ENCODE measurements around the gene LRP6.
"Not testable (repeated sequence)": the region's sequence is repeated elsewhere in the genome, so short reads cannot be mapped to it uniquely, and the experiment has no call there.

LRP6 gene

GRCh38 chr12:12266873-12267741 lies at the start of gene LRP6:
TSS of gene LRP6 (minus strand) at chr12:12267044. CDS start at chr12:12266735, 309 bp downstream.
- Histone ChIP-seq H3K4me1 (ENCODE audit: control insufficient read depth in 1 of 2, insufficient read depth in 1 of 2, low read depth in 1 of 2, low read length in 1 of 2) (peaks cover 16 to 25% of the 10 kb centered on the region in 2 experiments), H3K4me3 (ENCODE audit: low read depth in 1 of 2, low read length in 1 of 2) (peak within 1 kb of the TSS; percentile 55 to 67), H3K27ac (no peak within 1 kb of the TSS), H3K27me3 (peaks cover 70% of the 10 kb centered on the region), H3K36me3 (no peaks in the 10 kb centered on the region), H3K9me3 (no peaks in the 10 kb centered on the region)
- TF ChIP-seq, protein P1, sequence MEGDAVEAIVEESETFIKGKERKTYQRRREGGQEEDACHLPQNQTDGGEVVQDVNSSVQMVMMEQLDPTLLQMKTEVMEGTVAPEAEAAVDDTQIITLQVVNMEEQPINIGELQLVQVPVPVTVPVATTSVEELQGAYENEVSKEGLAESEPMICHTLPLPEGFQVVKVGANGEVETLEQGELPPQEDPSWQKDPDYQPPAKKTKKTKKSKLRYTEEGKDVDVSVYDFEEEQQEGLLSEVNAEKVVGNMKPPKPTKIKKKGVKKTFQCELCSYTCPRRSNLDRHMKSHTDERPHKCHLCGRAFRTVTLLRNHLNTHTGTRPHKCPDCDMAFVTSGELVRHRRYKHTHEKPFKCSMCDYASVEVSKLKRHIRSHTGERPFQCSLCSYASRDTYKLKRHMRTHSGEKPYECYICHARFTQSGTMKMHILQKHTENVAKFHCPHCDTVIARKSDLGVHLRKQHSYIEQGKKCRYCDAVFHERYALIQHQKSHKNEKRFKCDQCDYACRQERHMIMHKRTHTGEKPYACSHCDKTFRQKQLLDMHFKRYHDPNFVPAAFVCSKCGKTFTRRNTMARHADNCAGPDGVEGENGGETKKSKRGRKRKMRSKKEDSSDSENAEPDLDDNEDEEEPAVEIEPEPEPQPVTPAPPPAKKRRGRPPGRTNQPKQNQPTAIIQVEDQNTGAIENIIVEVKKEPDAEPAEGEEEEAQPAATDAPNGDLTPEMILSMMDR (IDR thresholded peaks at IDR 0.05) = no peak

- TF ChIP-seq, protein P1 (IDR thresholded peaks at IDR 0.05) = no peak
- H3K4me3 ChIP-seq (ENCODE audit: low read depth in 1 of 2, low read length in 1 of 2) = no peak overlapping the region
- H3K36me3 ChIP-seq = peaks cover 4% of the 10 kb centered on the region
- no peaks in the 10 kb centered on the region for H3K27me3 ChIP-seq
- no peaks in the 10 kb centered on the region for H3K9me3 ChIP-seq
- H3K27ac ChIP-seq = no peak overlapping the region
- H3K4me1 ChIP-seq (ENCODE audit: control insufficient read depth in 1 of 2, insufficient read depth in 1 of 2, low read depth in 1 of 2, low read length in 1 of 2) = no peaks in the 10 kb centered on the region
Observed at GRCh38 chr12:12315838-12316237, 49.0 kb upstream of the LRP6 start.

- not testable (repeated sequence) for H3K36me3 ChIP-seq; H3K9me3 ChIP-seq; H3K4me1 ChIP-seq (ENCODE audit: control insufficient read depth in 1 of 2, insufficient read depth in 1 of 2, low read depth in 1 of 2, low read length in 1 of 2); H3K27me3 ChIP-seq; H3K27ac ChIP-seq; H3K4me3 ChIP-seq (ENCODE audit: low read depth in 1 of 2, low read length in 1 of 2)
Observed at GRCh38 chr12:12310695-12311094, 43.9 kb upstream of the LRP6 start.

DNA sequence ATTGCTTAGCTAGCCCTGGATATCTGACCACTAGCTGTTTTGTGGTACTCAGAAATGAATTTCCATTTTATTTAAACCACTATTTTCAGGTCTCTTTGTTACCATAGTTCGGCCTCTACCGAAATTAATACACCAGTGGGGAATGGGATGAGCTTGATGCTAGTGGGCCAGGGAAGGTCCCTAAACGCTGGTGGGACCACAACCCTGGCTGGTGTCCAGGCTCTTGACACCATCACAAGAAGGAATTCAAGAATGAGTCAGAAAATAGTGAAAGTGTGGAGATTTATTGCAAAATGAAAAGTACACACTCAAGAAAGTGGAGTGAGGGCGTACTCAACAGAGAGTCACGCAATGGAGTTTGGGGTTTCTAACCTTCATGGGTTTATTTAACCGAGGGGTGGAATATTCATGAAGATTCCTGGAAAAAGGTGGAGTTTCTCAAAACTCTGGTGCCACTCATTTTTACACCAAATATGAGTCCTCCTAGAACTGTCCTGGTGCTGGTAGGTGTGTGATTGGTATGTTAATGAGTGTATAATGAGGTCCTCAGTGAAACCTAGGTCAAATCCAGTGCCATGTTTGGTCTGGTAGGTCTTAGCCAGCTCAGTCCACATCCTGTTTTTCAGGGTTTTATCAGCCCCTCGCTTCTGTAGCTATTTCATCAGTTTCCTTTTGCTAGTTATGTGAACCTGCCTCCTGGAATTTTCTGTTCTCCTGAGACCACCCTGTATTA lies 38.9 kb upstream of the LRP6 start:
- H3K36me3 ChIP-seq = no peaks in the 10 kb centered on the region

DNA sequence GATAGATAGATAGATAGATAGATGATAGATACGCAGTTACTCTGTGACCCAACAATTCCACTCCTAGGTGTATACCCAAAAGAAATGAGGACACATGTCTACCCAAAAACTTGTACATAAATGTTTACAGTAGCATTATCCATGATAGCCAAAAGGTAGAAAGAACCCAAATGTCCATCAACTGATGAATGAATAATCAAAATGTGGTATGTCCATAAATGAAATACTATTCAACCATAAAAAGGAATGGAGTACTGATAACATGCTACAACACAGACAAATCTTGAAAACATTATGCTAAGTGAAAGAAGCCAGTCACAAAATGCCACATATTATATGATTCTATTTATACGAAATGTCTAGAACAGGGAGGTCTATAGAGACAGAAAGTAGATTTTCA lies 36.1 kb upstream of the LRP6 start:
- no peaks in the 10 kb centered on the region for H3K9me3 ChIP-seq
- no peaks in the 10 kb centered on the region for H3K4me1 ChIP-seq (ENCODE audit: control insufficient read depth in 1 of 2, insufficient read depth in 1 of 2, low read depth in 1 of 2, low read length in 1 of 2)
- H3K4me3 ChIP-seq (ENCODE audit: low read depth in 1 of 2, low read length in 1 of 2) = no peak overlapping the region
- no peak overlapping the region for H3K27ac ChIP-seq
- TF ChIP-seq, protein P1 (IDR thresholded peaks at IDR 0.05) = no peak
- H3K27me3 ChIP-seq = no peaks in the 10 kb centered on the region
- H3K36me3 ChIP-seq = no peaks in the 10 kb centered on the region

More for the DNA sequence above, 38.9 kb upstream of the LRP6 start:
- H3K27me3 ChIP-seq = no peaks in the 10 kb centered on the region
- no peak overlapping the region for H3K4me3 ChIP-seq (ENCODE audit: low read depth in 1 of 2, low read length in 1 of 2)
- H3K27ac ChIP-seq = no peak overlapping the region
- no peaks in the 10 kb centered on the region for H3K9me3 ChIP-seq
- H3K4me1 ChIP-seq (ENCODE audit: control insufficient read depth in 1 of 2, insufficient read depth in 1 of 2, low read depth in 1 of 2, low read length in 1 of 2) = no peaks in the 10 kb centered on the region
- TF ChIP-seq, protein P1 (IDR thresholded peaks at IDR 0.05) = no peak

DNA sequence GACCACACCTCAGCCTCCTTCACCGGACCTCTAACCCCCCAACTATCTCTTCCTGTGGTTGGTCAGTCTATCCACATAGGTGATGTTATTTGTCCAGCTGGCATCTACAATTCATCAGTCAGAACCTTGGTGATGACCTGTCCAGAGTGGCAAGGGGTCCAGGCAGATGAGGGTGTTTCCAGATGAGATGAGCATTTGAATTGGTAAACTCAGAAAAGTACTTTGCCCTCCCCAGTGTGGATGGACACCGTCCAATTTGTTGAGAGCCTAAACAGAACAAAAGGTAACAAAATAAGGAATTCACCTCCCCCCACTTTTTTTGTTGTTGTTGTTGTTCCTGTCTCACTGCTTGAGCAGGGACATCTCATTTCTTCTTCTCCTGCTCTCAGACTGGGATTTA lies 34.3 kb upstream of the LRP6 start:
- H3K9me3 ChIP-seq = no peaks in the 10 kb centered on the region
- TF ChIP-seq, protein P1 (IDR thresholded peaks at IDR 0.05) = no peak
- H3K4me1 ChIP-seq (ENCODE audit: control insufficient read depth in 1 of 2, insufficient read depth in 1 of 2, low read depth in 1 of 2, low read length in 1 of 2) = no peaks in the 10 kb centered on the region
- no peak overlapping the region for H3K4me3 ChIP-seq (ENCODE audit: low read depth in 1 of 2, low read length in 1 of 2)
- H3K27ac ChIP-seq = no peak overlapping the region
- peaks cover 4% of the 10 kb centered on the region for H3K27me3 ChIP-seq
- no peaks in the 10 kb centered on the region for H3K36me3 ChIP-seq
